ENCODE data around the gene SMIM20.

GRCh38 chr4:25969374-25970155, 55.5 kb downstream of the SMIM20 start:
- no peak for TF ChIP-seq SP1 (IDR thresholded peaks at IDR 0.05)
- no peak for TF ChIP-seq SUZ12 (IDR thresholded peaks at IDR 0.05)
- no peak for TF ChIP-seq ARNT (IDR thresholded peaks at IDR 0.05)
- TF ChIP-seq HDGF (IDR thresholded peaks at IDR 0.05; ENCODE audit: borderline replicate concordance): no peak
- no peak for TF ChIP-seq ELF4 (IDR thresholded peaks at IDR 0.05)
- no peak for TF ChIP-seq TARDBP (IDR thresholded peaks at IDR 0.05)
